CMK (cell line): Measurements from ENCODE around the gene SLC22A25.

Source experiments
- DNase-seq: peaks from one replicate; pipeline ENCODE4 v3.0.0-alpha.2; 2010; ENCODE audit warnings: low read depth

Gene SLC22A25

DNA sequence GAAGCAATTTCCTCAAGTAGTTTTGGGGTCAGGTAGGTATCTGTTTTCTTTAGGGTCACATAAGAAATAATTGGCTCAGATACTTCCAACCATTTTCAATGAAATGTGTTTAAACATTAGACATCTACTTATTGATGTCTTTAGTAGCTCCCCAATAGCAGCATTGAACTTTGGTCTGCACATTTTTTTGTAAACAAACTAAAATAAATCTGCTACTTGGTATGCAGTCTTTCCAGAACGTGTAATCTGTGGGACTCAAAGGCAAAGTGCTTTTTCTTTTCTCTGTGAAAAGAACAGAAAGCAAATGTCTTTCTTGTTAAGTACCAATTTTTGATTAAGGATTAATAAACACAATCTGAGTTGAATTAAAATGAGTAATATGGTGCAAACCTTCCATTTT is 13.6 kb downstream of the SLC22A25 start:
- DNase-seq: no peak

DNA sequence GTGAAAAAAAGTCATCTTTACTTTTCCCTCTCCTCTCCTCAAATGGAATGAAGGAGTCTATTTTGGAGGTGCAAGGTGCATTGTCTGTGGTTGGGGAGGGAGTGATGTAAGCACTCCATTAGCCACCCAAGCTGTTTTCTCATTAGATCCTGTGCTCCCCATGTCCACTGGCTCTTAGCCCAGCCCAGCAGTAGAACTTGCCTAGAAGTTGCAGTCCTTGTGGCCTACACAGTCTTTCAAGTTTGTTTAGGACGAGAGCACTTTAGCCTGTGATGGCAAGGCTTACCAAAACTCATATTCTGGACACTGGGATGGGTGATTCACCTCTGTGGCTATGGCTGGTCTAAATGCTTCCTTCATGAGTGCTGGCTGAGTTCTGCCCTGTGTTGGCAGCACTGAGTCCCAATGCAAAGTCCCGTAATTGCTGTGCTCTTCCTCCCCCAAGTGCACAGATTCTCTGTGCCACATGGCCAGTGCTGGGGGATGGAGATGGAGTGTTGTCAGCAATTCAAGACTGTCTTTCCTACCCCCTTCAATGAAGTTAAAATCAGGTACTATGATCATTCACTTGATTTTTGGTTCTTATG is 15.8 kb downstream of the SLC22A25 start:
- DNase-seq: no peak

- DNase-seq: no peak
Measured at GRCh38 chr11:63226488-63227114, 16.8 kb downstream of the SLC22A25 start.

DNA sequence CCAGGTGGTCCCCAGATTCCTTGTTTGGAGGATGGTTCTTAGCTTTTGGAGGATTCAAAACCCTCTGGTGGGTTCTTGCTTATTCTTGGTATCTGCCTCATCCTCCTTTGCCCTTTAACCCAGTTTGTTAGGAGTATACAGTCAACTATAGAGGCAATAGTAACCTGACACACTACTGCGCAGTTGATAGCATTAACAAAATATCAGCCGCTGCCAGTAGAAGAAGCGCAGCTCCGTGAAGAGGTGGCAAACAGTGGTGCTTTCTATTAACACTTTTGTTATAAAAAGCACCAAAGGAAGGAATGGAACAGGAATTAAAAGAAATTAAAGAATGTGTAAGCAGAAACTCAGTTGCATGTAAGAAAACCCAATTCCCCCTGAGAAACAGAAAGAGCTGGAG is 29.3 kb downstream of the SLC22A25 start:
- DNase-seq: no peak

DNA sequence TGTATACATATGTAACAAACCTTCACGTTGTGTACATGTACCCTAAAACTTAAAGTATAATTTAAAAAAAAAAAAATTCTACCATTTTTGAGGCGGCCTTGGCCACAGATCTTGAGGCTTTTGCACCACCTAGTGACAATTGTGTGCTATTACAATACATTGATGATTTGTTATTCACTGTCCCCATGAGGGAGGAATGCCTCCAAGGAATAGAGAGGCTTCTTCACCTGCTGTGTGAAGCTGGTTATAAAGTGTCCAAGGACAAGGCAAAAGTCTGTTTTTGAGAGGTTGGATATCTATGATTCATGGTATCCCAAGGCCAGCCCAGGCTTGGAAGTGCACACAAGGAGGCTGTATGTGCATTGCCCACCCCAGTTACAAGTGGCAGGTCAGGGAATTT is 30.7 kb downstream of the SLC22A25 start:
- no peak for DNase-seq

GRCh38 chr11:63210111-63210510 is 33.3 kb downstream of the SLC22A25 start:
- no peak for DNase-seq
